HG02623 (cell line): ENCODE data around the gene MAP3K1.
"Not testable (repeated sequence)": the region's sequence is repeated elsewhere in the genome, so short reads cannot be mapped to it uniquely, and the experiment has no call there.

Experiments used
- ATAC-seq: cut with Tn5 transposase; IDR thresholded peaks from one replicate; pipeline ENCODE4 v1.9.1; 2021; ENCODE audit warnings: moderate library complexity; ENCODE audit not compliant: unreplicated experiment

The MAP3K1 gene

GRCh38 chr5:56815658-56816545, 553 bp downstream of the MAP3K1 start:
- peak; percentile 27 for ATAC-seq

GRCh38 chr5:56816546-56817081, 1.3 kb downstream of the MAP3K1 start:
- peak; percentile 36 for ATAC-seq

- ATAC-seq, result no peak
These were observed 2.1 kb downstream of the MAP3K1 start for GRCh38 chr5:56817263-56818014.

GRCh38 chr5:56818450-56819037, 3.2 kb downstream of the MAP3K1 start:
- no peak for ATAC-seq

GRCh38 chr5:56819060-56819881, 3.9 kb downstream of the MAP3K1 start:
- ATAC-seq, result no peak

- not testable (repeated sequence) for ATAC-seq
These were observed 6.5 kb downstream of the MAP3K1 start for GRCh38 chr5:56821868-56822267.

- ATAC-seq, result no peak
These were observed 7.6 kb downstream of the MAP3K1 start for GRCh38 chr5:56822981-56823380.

- ATAC-seq, result no peak
These were observed 8.7 kb downstream of the MAP3K1 start for GRCh38 chr5:56824019-56824418.

GRCh38 chr5:56825222-56825824, 10.0 kb downstream of the MAP3K1 start:
- ATAC-seq, result no peak

GRCh38 chr5:56827049-56827448, 11.7 kb downstream of the MAP3K1 start:
- no peak for ATAC-seq

- ATAC-seq, result no peak
These were observed 12.6 kb downstream of the MAP3K1 start for GRCh38 chr5:56827924-56828323.

- ATAC-seq, result no peak
These were observed 14.0 kb downstream of the MAP3K1 start for GRCh38 chr5:56829137-56829908.

- no peak for ATAC-seq
These were observed 16.4 kb downstream of the MAP3K1 start for GRCh38 chr5:56831773-56832172.

GRCh38 chr5:56833325-56833724, 18.0 kb downstream of the MAP3K1 start:
- ATAC-seq, result no peak

- no peak for ATAC-seq
These were observed 22.0 kb downstream of the MAP3K1 start for GRCh38 chr5:56837381-56837780.

- ATAC-seq, result no peak
These were observed 22.6 kb downstream of the MAP3K1 start for GRCh38 chr5:56837956-56838355.

GRCh38 chr5:56838409-56839039, 23.2 kb downstream of the MAP3K1 start:
- peak; percentile 65 for ATAC-seq

GRCh38 chr5:56839062-56839461, 23.7 kb downstream of the MAP3K1 start:
- no peak for ATAC-seq

GRCh38 chr5:56840597-56840996, 25.2 kb downstream of the MAP3K1 start:
- no peak for ATAC-seq
